T-cell (primary cell): ENCODE measurements around the gene RETREG1. TPM values are rescaled to one million over a fixed set of nuclear protein-coding genes. Genes with fewer than 3 reads are reported as not detected.
A peak's percentile ranks its signal among the peaks of the same experiment; 100 is the strongest.

Source experiments
- ATAC-seq, 4 experiments: fragments of 200-7000 bp in 3 of 4; fragments of 150-1000 bp in 1 of 4; cut with Tn5 transposase; replicated peaks in 1 of 4; 1 replicate in 3 of 4; 2 replicates in 1 of 4; pipeline ENCODE4 v1.10.0; 2021; ENCODE audit warnings: moderate library complexity in 3 of 4, mild to moderate bottlenecking in 2 of 4, moderate number of reproducible peaks in 1 of 4
- CTCF ChIA-PET, 2 donors: fragments of 300-600 bp; sonication (Branson Sonifier 250); formaldehyde crosslinking; loops; one replicate each; lab custom pipeline; 2022; ENCODE audit warnings: antibody characterized with exemption in 2 of 2; lab: Charles Lee
- POLR2A ChIA-PET, 2 donors: fragments of 300-600 bp; sonication (Branson Sonifier 250); formaldehyde crosslinking; loops; one replicate each; lab custom pipeline; 2022; ENCODE audit warnings: antibody characterized with exemption in 2 of 2; lab: Charles Lee
- DNase-seq, 35 experiments: peaks; one replicate each; pipeline versions ENCODE4 v3.0.0 to v3.0.0-alpha.2; 2013 to 2023
- H3K27ac ChIP-seq: one replicate; pipeline ENCODE4 v1.5.1; 2013; ENCODE audit warnings: low read length
- H3K27me3 ChIP-seq, 2 experiments: replicated peaks in 1 of 2; 1 replicate in 1 of 2; 2 replicates in 1 of 2; pipeline versions ENCODE4 v1.6.1 to v1.7.0; 2013; ENCODE audit warnings: low read length in 1 of 2, mixed read lengths in 1 of 2; ENCODE audit not compliant: control insufficient read depth in 2 of 2, insufficient read depth in 2 of 2; ENCODE audit errors: extremely low read depth in 1 of 2
- H3K36me3 ChIP-seq, 2 donors: 1 replicate in 1 of 2; 2 replicates in 1 of 2; pipeline versions ENCODE4 v1.6.1 to v1.7.0; 2013; ENCODE audit warnings: low read length in 1 of 2; ENCODE audit not compliant: control insufficient read depth in 2 of 2, insufficient read depth in 1 of 2; ENCODE audit errors: extremely low read depth in 1 of 2
- H3K4me1 ChIP-seq, 2 experiments: 1 replicate in 1 of 2; 2 replicates in 1 of 2; pipeline versions ENCODE4 v1.6.1 to v1.7.0; 2013; ENCODE audit warnings: low read length in 2 of 2, mixed read lengths in 1 of 2; ENCODE audit not compliant: insufficient read depth in 2 of 2, control insufficient read depth in 1 of 2; ENCODE audit errors: extremely low read depth in 1 of 2
- H3K4me3 ChIP-seq, 2 donors: 1 replicate in 1 of 2; 2 replicates in 1 of 2; pipeline versions ENCODE4 v1.5.1 to v1.7.0; 2013; ENCODE audit warnings: mild to moderate bottlenecking in 2 of 2, low read length in 1 of 2, moderate library complexity in 1 of 2; ENCODE audit not compliant: control insufficient read depth in 1 of 2; ENCODE audit errors: extremely low read depth in 1 of 2
- H3K9me3 ChIP-seq: 2 replicates; pipeline ENCODE4 v1.7.0; 2013
- H3K27ac Mint-ChIP-seq, 2 donors: one replicate each; pipeline ENCODE4 v1.8.0; 2020 to 2021; ENCODE audit warnings: mild to moderate bottlenecking in 2 of 2, mixed read lengths in 2 of 2
- H3K27me3 Mint-ChIP-seq, 2 donors: one replicate each; pipeline ENCODE4 v1.8.0; 2021 to 2022; ENCODE audit warnings: mixed read lengths in 2 of 2
- H3K36me3 Mint-ChIP-seq: one replicate; pipeline ENCODE4 v1.8.0; 2021; ENCODE audit warnings: mixed read lengths
- H3K4me1 Mint-ChIP-seq, 3 donors: one replicate each; pipeline ENCODE4 v1.8.0; 2020 to 2022; ENCODE audit warnings: mixed read lengths in 3 of 3, mild to moderate bottlenecking in 1 of 3
- H3K4me3 Mint-ChIP-seq, 3 donors: one replicate each; pipeline ENCODE4 v1.8.0; 2020 to 2022; ENCODE audit warnings: mild to moderate bottlenecking in 3 of 3, mixed read lengths in 3 of 3, moderate library complexity in 3 of 3
- H3K9me3 Mint-ChIP-seq, 3 donors: one replicate each; pipeline ENCODE4 v1.8.0; 2020 to 2022; ENCODE audit warnings: mixed read lengths in 3 of 3
- WGBS: methylation state at CpG from one replicate; pipeline ENCODE4 v1.1.5; 2013; ENCODE audit warnings: missing lambda C conversion rate; ENCODE audit not compliant: insufficient coverage; 5-methylcytosine and 5-hydroxymethylcytosine counted together
- total RNA-seq, 35 experiments: library from RNA in 6 of 35; stranded (reverse) in 6 of 35; fragments of 120-200 nt in 1 of 35; gene quantifications; one replicate each; pipeline versions ENCODE4 v1.2.1 to v1.2.4 and lab custom pipeline; 2013 to 2026

RETREG1 gene
- total RNA-seq, 5 donors from 2014 or later (not counting 1 experiment from before 2014, with no cell fraction given), result 41.0 to 72.1 (median 55.5) TPM

GRCh38 chr5:16464231-16464630 is 152.6 kb downstream of the RETREG1 start:
- peak overlapping the region in 1 of 2 donors; percentile 97 for H3K27ac Mint-ChIP-seq
- POLR2A ChIA-PET, result interaction anchor here in 1 of 2 donors (0.9 kb wide), 1 partner anchor 8 kb away, joined by 3 read pairs; no protein-coding TSS in a partner anchor

GRCh38 chr5:16461782-16462181 is 155.0 kb downstream of the RETREG1 start:
- WGBS, result 83% methylated on average over 1 of the region's 1 CpG
- Histone ChIP-seq H3K9me3 (no peaks in the 10 kb centered on the region), H3K4me3 (no peak overlapping the region), H3K36me3 (peaks cover 0 to 65% of the 10 kb centered on the region in 2 donors), H3K27ac (no peak overlapping the region), H3K27me3 (no peaks in the 10 kb centered on the region), H3K4me1 (peaks cover 25 to 41% of the 10 kb centered on the region in 2 experiments)
- peaks cover 35% of the 10 kb centered on the region for H3K36me3 Mint-ChIP-seq
- DNase-seq, result no peak
- no peaks in the 10 kb centered on the region for H3K9me3 Mint-ChIP-seq
- ChIA-PET POLR2A (no interaction called here), CTCF (no interaction called here)
- peaks cover 91 to 94% (median 93%) of the 10 kb centered on the region in 3 donors for H3K4me1 Mint-ChIP-seq
- H3K27me3 Mint-ChIP-seq, result no peaks in the 10 kb centered on the region
- no peak for ATAC-seq
- peak overlapping the region; percentile 21 to 62 for H3K27ac Mint-ChIP-seq
- H3K4me3 Mint-ChIP-seq, result peak overlapping the region in 2 of 3 donors; percentile 2 to 40

More at GRCh38 chr5:16464231-16464630, 152.6 kb downstream of the RETREG1 start:
- no peak for ATAC-seq
- DNase-seq, result no peak
- CTCF ChIA-PET, result interaction anchor here in 1 of 2 donors (1.6 to 2.9 kb wide), 2 partner anchors 8 to 10 kb away, joined by 8 to 10 read pairs; no protein-coding TSS in a partner anchor
- Histone ChIP-seq H3K4me3 (peak overlapping the region; percentile 73 to 81), H3K27ac (no peak overlapping the region), H3K36me3 (peaks cover 0 to 42% of the 10 kb centered on the region in 2 donors), H3K27me3 (no peaks in the 10 kb centered on the region), H3K4me1 (peaks cover 23 to 50% of the 10 kb centered on the region in 2 experiments), H3K9me3 (no peaks in the 10 kb centered on the region)
- no peaks in the 10 kb centered on the region for H3K27me3 Mint-ChIP-seq
- H3K9me3 Mint-ChIP-seq, result no peaks in the 10 kb centered on the region
- H3K4me3 Mint-ChIP-seq, result peak overlapping the region; percentile 92 to 100 (median 98)
- H3K36me3 Mint-ChIP-seq, result peaks cover 33% of the 10 kb centered on the region
- peaks cover 88 to 93% (median 92%) of the 10 kb centered on the region in 3 donors for H3K4me1 Mint-ChIP-seq
- WGBS, result no CpG with 5 or more reads among the region's 1 CpG

GRCh38 chr5:16461026-16461425 is 155.8 kb downstream of the RETREG1 start:
- ChIA-PET CTCF (no interaction called here), POLR2A (no interaction called here)
- Histone ChIP-seq H3K4me3 (no peak overlapping the region), H3K27me3 (no peaks in the 10 kb centered on the region), H3K27ac (no peak overlapping the region), H3K36me3 (peaks cover 0 to 65% of the 10 kb centered on the region in 2 donors), H3K4me1 (peaks cover 25 to 36% of the 10 kb centered on the region in 2 experiments), H3K9me3 (no peaks in the 10 kb centered on the region)
- Mint-ChIP-seq H3K36me3 (peaks cover 42% of the 10 kb centered on the region), H3K27ac (peak overlapping the region; percentile 21 to 37), H3K4me3 (peak overlapping the region; percentile 2 to 40 (median 26)), H3K9me3 (no peaks in the 10 kb centered on the region), H3K27me3 (no peaks in the 10 kb centered on the region), H3K4me1 (peaks cover 92 to 94% (median 93%) of the 10 kb centered on the region in 3 donors)
- ATAC-seq, result no peak
- WGBS, result no CpG with 5 or more reads among the region's 1 CpG
- DNase-seq, result no peak

- Mint-ChIP-seq H3K36me3 (peaks cover 51% of the 10 kb centered on the region), H3K4me1 (peaks cover 92 to 93% (median 92%) of the 10 kb centered on the region in 3 donors), H3K27me3 (no peaks in the 10 kb centered on the region), H3K9me3 (no peaks in the 10 kb centered on the region), H3K4me3 (no peak overlapping the region), H3K27ac (peak overlapping the region; percentile 3 to 16)
- CTCF ChIA-PET, result interaction anchor here (0.5 to 2.1 kb wide), 7 partner anchors 8 to 204 kb away, joined by 3 to 6 read pairs (median 4); no protein-coding TSS in a partner anchor
- H3K36me3 ChIP-seq, result peaks cover 0 to 81% of the 10 kb centered on the region in 2 donors
- no peaks in the 10 kb centered on the region for H3K27me3 ChIP-seq
- ATAC-seq, result no peak
- no peaks in the 10 kb centered on the region for H3K9me3 ChIP-seq
- POLR2A ChIA-PET, result no interaction called here
- no peak for DNase-seq
- no peak overlapping the region for H3K27ac ChIP-seq
- H3K4me3 ChIP-seq, result no peak overlapping the region
- H3K4me1 ChIP-seq, result peaks cover 23 to 34% of the 10 kb centered on the region in 2 experiments
These were observed 157.3 kb downstream of the RETREG1 start for GRCh38 chr5:16459451-16459850.

GRCh38 chr5:16457853-16458252 is 158.9 kb downstream of the RETREG1 start:
- CTCF ChIA-PET, result interaction anchor here (0.6 to 3.6 kb wide), 8 partner anchors 9 to 1809 kb away, joined by 3 to 25 read pairs (median 4); partner anchors contain the start of gene ZNF622 (in 1 of the 2)
- POLR2A ChIA-PET, result no interaction called here
- Mint-ChIP-seq H3K9me3 (no peaks in the 10 kb centered on the region), H3K4me1 (peaks cover 82 to 92% (median 87%) of the 10 kb centered on the region in 3 donors), H3K4me3 (no peak overlapping the region), H3K27ac (peak overlapping the region; percentile 8 to 55), H3K27me3 (no peaks in the 10 kb centered on the region), H3K36me3 (peaks cover 47% of the 10 kb centered on the region)
- Histone ChIP-seq H3K36me3 (peaks cover 0 to 82% of the 10 kb centered on the region in 2 donors), H3K4me1 (peaks cover 11 to 22% of the 10 kb centered on the region in 2 experiments), H3K27me3 (no peaks in the 10 kb centered on the region), H3K9me3 (no peaks in the 10 kb centered on the region), H3K4me3 (no peak overlapping the region), H3K27ac (no peak overlapping the region)
- ATAC-seq (no peak), DNase-seq (no peak)
- 13% methylated on average over 1 of the region's 1 CpG for WGBS

- POLR2A ChIA-PET, result no interaction called here
- no peaks in the 10 kb centered on the region for H3K9me3 Mint-ChIP-seq
- no peak overlapping the region for H3K27ac ChIP-seq
These were observed 159.3 kb downstream of the RETREG1 start for GRCh38 chr5:16457451-16457850.

More at GRCh38 chr5:16457451-16457850, 159.3 kb downstream of the RETREG1 start:
- peaks cover 11 to 20% of the 10 kb centered on the region in 2 experiments for H3K4me1 ChIP-seq
- CTCF ChIA-PET, result interaction anchor here (1.1 to 3.6 kb wide), 6 partner anchors 9 to 1809 kb away, joined by 3 to 25 read pairs (median 5); partner anchors contain the start of gene ZNF622 (in 1 of the 2)
- H3K27me3 ChIP-seq, result no peaks in the 10 kb centered on the region
- peak overlapping the region; percentile 8 to 23 for H3K27ac Mint-ChIP-seq
- H3K36me3 Mint-ChIP-seq, result peaks cover 46% of the 10 kb centered on the region
- no peak for DNase-seq
- H3K36me3 ChIP-seq, result peaks cover 0 to 82% of the 10 kb centered on the region in 2 donors
- H3K4me3 Mint-ChIP-seq, result no peak overlapping the region
- H3K4me1 Mint-ChIP-seq, result peaks cover 79 to 93% (median 83%) of the 10 kb centered on the region in 3 donors
- 80% methylated on average over 1 of the region's 3 CpGs for WGBS
- H3K4me3 ChIP-seq, result no peak overlapping the region
- no peaks in the 10 kb centered on the region for H3K9me3 ChIP-seq
- H3K27me3 Mint-ChIP-seq, result no peaks in the 10 kb centered on the region
- no peak for ATAC-seq
